Testis (tissue), 3 donors: Measurements from ENCODE around the gene LMLN. TPM values are rescaled to one million over a fixed set of nuclear protein-coding genes. Genes with fewer than 3 reads are reported as not detected.
"Not testable (repeated sequence)": the region's sequence is repeated elsewhere in the genome, so short reads cannot be mapped to it uniquely, and the experiment has no call there.

Experiments
- DNase-seq: peaks from one replicate; pipeline ENCODE4 v3.0.0-alpha.2; 2019
- H3K27ac ChIP-seq, 2 donors: fragments of 200-600 bp; sonication (generic); one replicate each; pipeline ENCODE4 v1.5.1; 2019
- H3K27me3 ChIP-seq: fragments of 200-600 bp; sonication (generic); one replicate; pipeline ENCODE4 v1.5.1; 2019
- H3K36me3 ChIP-seq: fragments of 200-600 bp; sonication (generic); one replicate; pipeline ENCODE4 v1.5.1; 2017; ENCODE audit warnings: low read depth; ENCODE audit errors: missing control alignments
- H3K4me1 ChIP-seq: fragments of 200-600 bp; sonication (generic); one replicate; pipeline ENCODE4 v1.5.1; 2019
- H3K4me3 ChIP-seq, 2 donors: fragments of 200-600 bp; sonication (generic); one replicate each; pipeline ENCODE4 v1.5.1; 2017 to 2019
- H3K9me3 ChIP-seq: fragments of 200-600 bp; sonication (generic); one replicate; pipeline ENCODE4 v1.5.1; 2017
- CTCF ChIP-seq, 3 experiments: fragments of 450-650 bp in 2 of 3; fragments of 200-600 bp in 1 of 3; sonication (generic) in 1 of 3; IDR thresholded peaks; one replicate each; pipeline ENCODE4 v1.5.1; 2016 to 2019; ENCODE audit warnings: antibody characterized with exemption in 3 of 3, mild to moderate bottlenecking in 2 of 3, moderate library complexity in 1 of 3
- POLR2A ChIP-seq: fragments of 450-650 bp; IDR thresholded peaks from one replicate; pipeline ENCODE4 v1.6.1; 2017; ENCODE audit warnings: antibody characterized with exemption, mild to moderate bottlenecking, moderate library complexity
- WGBS, 2 donors: methylation state at CpG; one replicate each; pipeline ENCODE4 v1.1.5; 2018; 5-methylcytosine and 5-hydroxymethylcytosine counted together
- intact Hi-C: fragments of 100-400 bp; cut with DNase I; formaldehyde crosslinking; loops from one replicate; pipeline ENCODE4 v1.15.1; 2023; ENCODE audit warnings: low total_unique reads
- polyA plus RNA-seq: library from polyadenylated mRNA; stranded (reverse); fragments of 350-450 nt; fragmentation: Illumina TruSeq; extraction: RNeasy Lipid Tissue Mini Kit (QIAGEN cat#74804); gene quantifications from one replicate; pipeline ENCODE4 v1.2.3, GENCODE V29; 2014; ENCODE audit warnings: low read depth, low replicate concordance; ENCODE audit not compliant: insufficient read depth
- total RNA-seq, 2 donors: library from RNA; depleted of rRNA; stranded (reverse); fragments of >200 nt; gene quantifications; one replicate each; pipeline ENCODE4 v1.2.3, GENCODE V29; 2016

LMLN gene
- total and polyA plus RNA-seq, 3 donors from 2014 or later: 23.0 to 49.8 (median 24.1) TPM

GRCh38 chr3:198051836-198052235, 91.8 kb downstream of the LMLN start:
- no peak for TF ChIP-seq CTCF (IDR thresholded peaks at IDR 0.05)
- TF ChIP-seq POLR2A: no peak
- H3K36me3 ChIP-seq: no peaks in the 10 kb centered on the region
- no peaks in the 10 kb centered on the region for H3K9me3 ChIP-seq
- no peak for DNase-seq
- intact Hi-C loops: no loop called here
- H3K27me3 ChIP-seq: no peaks in the 10 kb centered on the region
- 78 to 82% methylated on average over 2 of the region's 2 CpGs for WGBS, 2 donors
- H3K27ac ChIP-seq: no peak overlapping the region
- H3K4me3 ChIP-seq: no peak overlapping the region
- H3K4me1 ChIP-seq: no peaks in the 10 kb centered on the region

GRCh38 chr3:198053462-198053861, 93.4 kb downstream of the LMLN start:
- H3K4me1 ChIP-seq, H3K9me3 ChIP-seq, H3K27me3 ChIP-seq, intact Hi-C loops, DNase-seq, H3K27ac ChIP-seq, H3K4me3 ChIP-seq, H3K36me3 ChIP-seq: not testable (repeated sequence)

GRCh38 chr3:198061119-198062067, 101.4 kb downstream of the LMLN start:
- H3K27me3 ChIP-seq: no peaks in the 10 kb centered on the region

GRCh38 chr3:198062068-198062465, 102.0 kb downstream of the LMLN start:
- intact Hi-C loops: no loop called here
- H3K36me3 ChIP-seq: no peaks in the 10 kb centered on the region
- H3K9me3 ChIP-seq: no peaks in the 10 kb centered on the region
- no peak overlapping the region for H3K4me3 ChIP-seq
- no peaks in the 10 kb centered on the region for H3K27me3 ChIP-seq
- WGBS, 2 donors: 67 to 84% methylated on average over 1 of the region's 1 CpG
- TF ChIP-seq POLR2A (no peak), CTCF (IDR thresholded peaks at IDR 0.05) (no peak)
- no peak for DNase-seq
- no peaks in the 10 kb centered on the region for H3K4me1 ChIP-seq
- H3K27ac ChIP-seq: no peak overlapping the region

More at GRCh38 chr3:198061119-198062067, 101.4 kb downstream of the LMLN start:
- H3K36me3 ChIP-seq: no peaks in the 10 kb centered on the region
- H3K27ac ChIP-seq: no peak overlapping the region
- WGBS, 2 donors: 81 to 93% methylated on average over 1 of the region's 1 CpG
- intact Hi-C loops: no loop called here
- no peak for DNase-seq
- H3K4me1 ChIP-seq: no peaks in the 10 kb centered on the region
- no peak overlapping the region for H3K4me3 ChIP-seq
- H3K9me3 ChIP-seq: no peaks in the 10 kb centered on the region
- no peak for TF ChIP-seq CTCF (IDR thresholded peaks at IDR 0.05)
- TF ChIP-seq POLR2A: no peak

- DNase-seq: no peak
- WGBS, 2 donors: 86 to 92% methylated on average over 5 of the region's 5 CpGs
Observed at GRCh38 chr3:198064420-198064819, 104.4 kb downstream of the LMLN start.

More at GRCh38 chr3:198064420-198064819, 104.4 kb downstream of the LMLN start:
- intact Hi-C loops: no loop called here
- H3K36me3 ChIP-seq: no peaks in the 10 kb centered on the region
- TF ChIP-seq CTCF (IDR thresholded peaks at IDR 0.05) (no peak), POLR2A (no peak)
- no peaks in the 10 kb centered on the region for H3K27me3 ChIP-seq
- no peak overlapping the region for H3K27ac ChIP-seq
- no peak overlapping the region for H3K4me3 ChIP-seq
- no peaks in the 10 kb centered on the region for H3K4me1 ChIP-seq
- H3K9me3 ChIP-seq: no peaks in the 10 kb centered on the region
